Esophagus muscularis mucosa (tissue), 4 donors: ENCODE measurements around the gene PNP. TPM values are rescaled to one million over a fixed set of nuclear protein-coding genes. Genes with fewer than 3 reads are reported as not detected.

Experiments used
- DNase-seq: peaks from one replicate; pipeline ENCODE4 v3.0.0-alpha.2; 2017; ENCODE audit errors: extremely low spot score
- H3K27ac ChIP-seq, 4 donors: fragments of 200-600 bp; sonication (generic); replicated peaks in 1 of 4; 1 replicate in 3 of 4; 2 replicates in 1 of 4; pipeline ENCODE4 v1.5.1; 2016 to 2019; ENCODE audit warnings: mild to moderate bottlenecking in 1 of 4
- H3K27me3 ChIP-seq, 4 donors: fragments of 200-600 bp; sonication (generic); one replicate each; pipeline versions ENCODE4 v1.5.1 to v1.6.0; 2016 to 2019
- H3K36me3 ChIP-seq, 4 donors: fragments of 200-600 bp; sonication (generic); one replicate each; pipeline ENCODE4 v1.5.1; 2016 to 2019
- H3K4me1 ChIP-seq, 4 donors: fragments of 200-600 bp; sonication (generic); one replicate each; pipeline ENCODE4 v1.5.1; 2016 to 2019
- H3K4me3 ChIP-seq, 4 donors: fragments of 200-600 bp; sonication (generic); 1 replicate in 2 of 4; 2 replicates in 2 of 4; pipeline ENCODE4 v1.5.1; 2016 to 2019; ENCODE audit warnings: mild to moderate bottlenecking in 4 of 4, moderate library complexity in 1 of 4
- H3K9me3 ChIP-seq, 4 donors: fragments of 200-600 bp; sonication (generic); 1 replicate in 3 of 4; 2 replicates in 1 of 4; pipeline ENCODE4 v1.5.1; 2016 to 2019
- EP300 ChIP-seq: sonication (generic); formaldehyde crosslinking; IDR thresholded peaks from one replicate; pipeline ENCODE4 v1.6.1; 2017; ENCODE audit warnings: antibody characterized with exemption
- POLR2A ChIP-seq: fragments of 450-650 bp; IDR thresholded peaks from one replicate; pipeline ENCODE4 v1.6.1; 2017; ENCODE audit warnings: antibody characterized with exemption, moderate library complexity, mild to moderate bottlenecking, low read depth
- POLR2AphosphoS5 ChIP-seq, 2 donors: sonication (generic); formaldehyde crosslinking; IDR thresholded peaks; one replicate each; pipeline ENCODE4 v1.6.1; 2017; ENCODE audit warnings: antibody characterized with exemption in 2 of 2
- WGBS: methylation state at CpG from one replicate; pipeline ENCODE4 v1.1.5; 2018; 5-methylcytosine and 5-hydroxymethylcytosine counted together
- intact Hi-C: fragments of 100-400 bp; cut with DNase I; formaldehyde crosslinking; loops from one replicate; pipeline ENCODE4 v1.15.1; 2023
- total RNA-seq, 4 donors: library from RNA; depleted of rRNA; stranded (reverse); fragments of >200 nt; gene quantifications; one replicate each; pipeline versions ENCODE4 v1.1.0 to v1.2.1, GENCODE V29; 2016
- TF ChIP-seq, protein P1 (sequence below), 3 experiments: fragments of 200-600 bp in 2 of 3; fragments of 450-650 bp in 1 of 3; sonication (generic) in 2 of 3; IDR thresholded peaks; one replicate each; pipeline ENCODE4 v1.5.1; 2017 to 2019; ENCODE audit warnings: antibody characterized with exemption in 3 of 3, mild to moderate bottlenecking in 2 of 3, moderate library complexity in 1 of 3

PNP gene
- total RNA-seq: 10 to 100 TPM in 3 of 4 donors, 1 to 10 TPM in 1; 4.2 to 85.2 (median 14.2) TPM

GRCh38 chr14:20469242-20469889, at the start of gene PNP:
Gene PNP, plus strand, starts transcription at chr14:20469406. Its CDS starts 119 bp downstream, at chr14:20469525.
- H3K4me1 ChIP-seq: peaks cover 14 to 25% (median 19%) of the 10 kb centered on the region in 4 donors
- TF ChIP-seq POLR2A (peak; percentile 86), POLR2AphosphoS5 (IDR thresholded peaks at IDR 0.05) (peak; percentile 98 to 99)
- TF ChIP-seq, protein P1, sequence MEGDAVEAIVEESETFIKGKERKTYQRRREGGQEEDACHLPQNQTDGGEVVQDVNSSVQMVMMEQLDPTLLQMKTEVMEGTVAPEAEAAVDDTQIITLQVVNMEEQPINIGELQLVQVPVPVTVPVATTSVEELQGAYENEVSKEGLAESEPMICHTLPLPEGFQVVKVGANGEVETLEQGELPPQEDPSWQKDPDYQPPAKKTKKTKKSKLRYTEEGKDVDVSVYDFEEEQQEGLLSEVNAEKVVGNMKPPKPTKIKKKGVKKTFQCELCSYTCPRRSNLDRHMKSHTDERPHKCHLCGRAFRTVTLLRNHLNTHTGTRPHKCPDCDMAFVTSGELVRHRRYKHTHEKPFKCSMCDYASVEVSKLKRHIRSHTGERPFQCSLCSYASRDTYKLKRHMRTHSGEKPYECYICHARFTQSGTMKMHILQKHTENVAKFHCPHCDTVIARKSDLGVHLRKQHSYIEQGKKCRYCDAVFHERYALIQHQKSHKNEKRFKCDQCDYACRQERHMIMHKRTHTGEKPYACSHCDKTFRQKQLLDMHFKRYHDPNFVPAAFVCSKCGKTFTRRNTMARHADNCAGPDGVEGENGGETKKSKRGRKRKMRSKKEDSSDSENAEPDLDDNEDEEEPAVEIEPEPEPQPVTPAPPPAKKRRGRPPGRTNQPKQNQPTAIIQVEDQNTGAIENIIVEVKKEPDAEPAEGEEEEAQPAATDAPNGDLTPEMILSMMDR (IDR thresholded peaks at IDR 0.05): no peak
- no peaks in the 10 kb centered on the region for H3K27me3 ChIP-seq
- H3K9me3 ChIP-seq: no peaks in the 10 kb centered on the region
- WGBS: 0% methylated on average over 13 of the region's 40 CpGs
- H3K36me3 ChIP-seq: peaks cover 0 to 22% (median 13%) of the 10 kb centered on the region in 4 donors
- peak within 1 kb of the TSS; percentile 80 to 95 (median 88) for H3K27ac ChIP-seq
- intact Hi-C loops: loop anchor here (10.0 kb wide), 2 partner anchors 515 to 635 kb away; partner anchors contain the start of genes METTL17 and TMEM253
- H3K4me3 ChIP-seq: peak within 1 kb of the TSS; percentile 67 to 89 (median 78)
- peak; percentile 96 for DNase-seq

DNA sequence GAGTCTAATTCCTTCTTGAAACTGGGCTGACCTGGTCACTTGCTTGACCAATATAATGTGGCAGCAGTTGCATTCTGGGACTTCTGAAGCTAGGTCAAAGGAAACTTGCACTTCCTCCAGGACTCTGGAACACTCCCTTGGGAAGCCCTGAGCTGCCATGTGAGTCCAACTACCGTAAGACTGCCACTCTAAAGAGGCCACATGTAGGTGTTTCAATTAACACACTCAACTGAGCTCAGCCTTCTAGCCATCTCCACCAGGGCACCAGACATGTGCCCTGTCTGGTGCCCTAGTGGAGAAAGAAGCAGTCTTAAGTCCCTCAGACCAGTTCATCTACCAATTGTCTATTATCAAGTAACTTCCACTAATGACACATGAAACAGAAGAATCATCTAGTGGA, 49.8 kb upstream of the PNP start:
- H3K27me3 ChIP-seq: peaks cover 0 to 3% (median 0%) of the 10 kb centered on the region in 4 donors
- TF ChIP-seq POLR2A: no peak
- no peak for TF ChIP-seq EP300
- TF ChIP-seq, protein P1 (IDR thresholded peaks at IDR 0.05): no peak
- TF ChIP-seq POLR2AphosphoS5 (IDR thresholded peaks at IDR 0.05): no peak
- H3K36me3 ChIP-seq: no peaks in the 10 kb centered on the region
- no peaks in the 10 kb centered on the region for H3K9me3 ChIP-seq
- peaks cover 0 to 4% (median 3%) of the 10 kb centered on the region in 4 donors for H3K4me1 ChIP-seq
- no peak overlapping the region for H3K4me3 ChIP-seq
- intact Hi-C loops: loop anchor here (5.0 kb wide), 1 partner anchor 33 kb away; the partner anchor contains the start of gene OSGEP
- H3K27ac ChIP-seq: no peak overlapping the region
- 63% methylated on average over 1 of the region's 1 CpG for whole genome bisulfite sequencing
- DNase-seq: no peak

GRCh38 chr14:20421267-20421666, 47.9 kb upstream of the PNP start:
- Histone ChIP-seq H3K4me1 (no peaks in the 10 kb centered on the region), H3K4me3 (no peak overlapping the region), H3K9me3 (no peaks in the 10 kb centered on the region), H3K27ac (no peak overlapping the region), H3K27me3 (peaks cover 0 to 3% (median 0%) of the 10 kb centered on the region in 4 donors), H3K36me3 (no peaks in the 10 kb centered on the region)
- intact Hi-C loops: no loop called here
- TF ChIP-seq POLR2A (no peak), POLR2AphosphoS5 (IDR thresholded peaks at IDR 0.05) (no peak), EP300 (no peak)
- TF ChIP-seq, protein P1 (IDR thresholded peaks at IDR 0.05): no peak
- DNase-seq: no peak
- 42% methylated on average over 2 of the region's 2 CpGs for WGBS

- intact Hi-C loops: no loop called here
- DNase-seq: no peak
These were observed 46.3 kb upstream of the PNP start for GRCh38 chr14:20422886-20423285.

More at GRCh38 chr14:20422886-20423285, 46.3 kb upstream of the PNP start:
- 72% methylated on average over 2 of the region's 2 CpGs for WGBS
- Histone ChIP-seq H3K4me1 (peaks cover 0 to under 1% (median 0%) of the 10 kb centered on the region in 4 donors), H3K27me3 (peaks cover 0 to 3% (median 0%) of the 10 kb centered on the region in 4 donors), H3K4me3 (no peak overlapping the region), H3K9me3 (no peaks in the 10 kb centered on the region), H3K27ac (no peak overlapping the region), H3K36me3 (no peaks in the 10 kb centered on the region)
- TF ChIP-seq EP300 (no peak), POLR2A (no peak), POLR2AphosphoS5 (IDR thresholded peaks at IDR 0.05) (no peak)
- TF ChIP-seq, protein P1 (IDR thresholded peaks at IDR 0.05): no peak
